Activated naive CD4-positive, alpha-beta T cell treated with anti-CD3 and anti-CD28 coated beads, Interleukin-2, amount 50 U/mL, for 16 hours (primary cell): ENCODE results near the gene PPP6R1.
"Not testable (repeated sequence)": the region's sequence is repeated elsewhere in the genome, so short reads cannot be mapped to it uniquely, and the experiment has no call there.

Experiments
- DNase-seq: peaks from one replicate; pipeline ENCODE4 v3.0.0-alpha.2; 2020

Gene PPP6R1

GRCh38 chr19:55241935-55242464 lies 16.8 kb downstream of the PPP6R1 start:
- no peak for DNase-seq

- DNase-seq = no peak
These were observed 17.5 kb downstream of the PPP6R1 start for GRCh38 chr19:55241143-55241934.

GRCh38 chr19:55240713-55241020 lies 18.1 kb downstream of the PPP6R1 start:
- no peak for DNase-seq

GRCh38 chr19:55239004-55239403 lies 19.8 kb downstream of the PPP6R1 start:
- no peak for DNase-seq

GRCh38 chr19:55238030-55238429 lies 20.8 kb downstream of the PPP6R1 start:
- DNase-seq = no peak

- DNase-seq = no peak
These were observed 25.8 kb downstream of the PPP6R1 start for GRCh38 chr19:55232986-55233385.

GRCh38 chr19:55232286-55232602 lies 26.6 kb downstream of the PPP6R1 start:
- no peak for DNase-seq

GRCh38 chr19:55231391-55232285 lies 27.2 kb downstream of the PPP6R1 start:
- no peak for DNase-seq

GRCh38 chr19:55230780-55231179 lies 28.0 kb downstream of the PPP6R1 start:
- DNase-seq = no peak

- no peak for DNase-seq
These were observed 28.5 kb downstream of the PPP6R1 start for GRCh38 chr19:55230329-55230728.

GRCh38 chr19:55229789-55230182 lies 29.0 kb downstream of the PPP6R1 start:
- DNase-seq = no peak

GRCh38 chr19:55229145-55229788 lies 29.6 kb downstream of the PPP6R1 start:
- DNase-seq = no peak

- DNase-seq = no peak
These were observed 30.3 kb downstream of the PPP6R1 start, which contains the start of gene TMEM86B for GRCh38 chr19:55228403-55229031. Gene TMEM86B, minus strand, starts transcription at chr19:55228763. Its CDS starts 22 bp downstream, at chr19:55228741.

- DNase-seq = no peak
These were observed 30.8 kb downstream of the PPP6R1 start for GRCh38 chr19:55228015-55228391.

GRCh38 chr19:55227241-55228014 lies 31.4 kb downstream of the PPP6R1 start:
- no peak for DNase-seq

GRCh38 chr19:55226788-55227187 lies 32.0 kb downstream of the PPP6R1 start:
- no peak for DNase-seq

- DNase-seq = no peak
These were observed 32.5 kb downstream of the PPP6R1 start for GRCh38 chr19:55226273-55226672.

- DNase-seq = no peak
These were observed 33.3 kb downstream of the PPP6R1 start for GRCh38 chr19:55225415-55225958.

GRCh38 chr19:55224679-55225414 lies 34.0 kb downstream of the PPP6R1 start:
- DNase-seq = not testable (repeated sequence)

- no peak for DNase-seq
These were observed 34.7 kb downstream of the PPP6R1 start for GRCh38 chr19:55224038-55224665.
